RWPE2 (cell line): ENCODE results near the gene SBF1.

Experiments used
- ATAC-seq: fragments of 200-7000 bp; cut with Tn5 transposase; 3 replicates; pipeline ENCODE4 v1.9.1; 2021; ENCODE audit warnings: low read depth
- DNase-seq: peaks from one replicate; pipeline ENCODE4 v3.0.0-alpha.2; 2020; ENCODE audit warnings: low spot score
- H3K27ac ChIP-seq: fragments of 450-650 bp; 2 replicates; pipeline ENCODE4 v1.5.1; 2017; ENCODE audit warnings: mild to moderate bottlenecking; ENCODE audit not compliant: poor library complexity, severe bottlenecking
- H3K27me3 ChIP-seq: fragments of 250-450 bp; sonication (Bioruptor Pico); 2 replicates; pipeline ENCODE4 v1.5.1; 2021; ENCODE audit warnings: mild to moderate bottlenecking, moderate library complexity; ENCODE audit not compliant: insufficient read depth, poor library complexity, severe bottlenecking
- H3K36me3 ChIP-seq: fragments of 250-450 bp; sonication (Bioruptor Pico); 2 replicates; pipeline ENCODE4 v1.5.1; 2020; ENCODE audit warnings: low read depth, mild to moderate bottlenecking, moderate library complexity
- H3K4me1 ChIP-seq: fragments of 250-450 bp; sonication (Bioruptor Pico); 2 replicates; pipeline ENCODE4 v1.5.1; 2021; ENCODE audit warnings: mild to moderate bottlenecking, moderate library complexity; ENCODE audit not compliant: insufficient read depth, poor library complexity, severe bottlenecking
- H3K4me3 ChIP-seq: fragments of 250-450 bp; sonication (Bioruptor Pico); 2 replicates; pipeline ENCODE4 v1.5.1; 2021; ENCODE audit warnings: mild to moderate bottlenecking, moderate library complexity; ENCODE audit not compliant: severe bottlenecking
- H3K9me3 ChIP-seq: fragments of 250-450 bp; sonication (Bioruptor Pico); 2 replicates; pipeline ENCODE4 v1.5.1; 2021; ENCODE audit warnings: mild to moderate bottlenecking, moderate library complexity; ENCODE audit not compliant: severe bottlenecking
- CTCF ChIP-seq: fragments of 450-650 bp; IDR thresholded peaks from one replicate; pipeline ENCODE4 v1.5.1; 2017; ENCODE audit warnings: mild to moderate bottlenecking, moderate library complexity; ENCODE audit not compliant: poor library complexity, severe bottlenecking

The SBF1 gene

DNA sequence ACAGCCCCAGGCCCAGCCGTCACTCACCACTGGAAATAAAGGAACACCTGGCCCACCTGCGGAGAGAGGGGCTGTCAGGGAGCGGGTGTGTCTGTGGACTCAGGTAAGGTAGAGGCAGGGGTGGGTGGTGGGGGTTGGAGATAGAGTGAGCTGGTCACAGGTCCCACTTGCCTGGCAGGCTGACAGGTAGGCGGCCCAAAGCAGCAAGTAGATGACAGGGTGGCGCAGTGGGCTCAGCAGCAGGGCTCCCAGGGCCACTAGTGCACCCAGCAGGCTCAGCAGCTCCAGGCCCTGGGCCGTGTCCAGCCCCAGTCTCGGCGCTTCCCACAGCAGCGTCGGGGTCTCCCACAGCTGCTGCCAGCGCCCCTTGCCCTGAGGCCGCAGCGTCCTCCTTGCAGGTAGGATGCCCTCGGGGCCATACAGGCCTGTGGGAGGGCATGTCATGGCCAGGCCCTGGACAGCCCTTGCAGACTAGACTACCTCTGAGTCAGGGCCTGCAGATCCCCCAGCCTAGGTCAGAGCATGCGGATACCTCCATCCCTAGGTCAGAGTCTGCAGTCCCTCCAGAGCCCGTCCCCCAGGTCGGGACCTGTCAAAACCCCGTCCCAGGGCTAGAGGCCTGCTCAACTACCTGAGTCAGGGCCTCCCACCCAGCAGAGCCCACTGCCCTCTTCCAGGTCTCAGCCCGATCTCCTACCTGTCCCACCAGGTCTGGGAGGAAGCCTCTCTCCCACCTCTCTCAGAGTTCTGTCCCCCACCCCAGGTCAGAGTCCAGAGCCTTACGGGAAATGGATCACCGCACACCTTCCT, 32.0 kb upstream of the SBF1 start:
- Histone ChIP-seq H3K4me3 (peak overlapping the region; percentile 67), H3K36me3 (peaks cover 30% of the 10 kb centered on the region), H3K27me3 (no peaks in the 10 kb centered on the region), H3K4me1 (peaks cover 7% of the 10 kb centered on the region), H3K27ac (peak overlapping the region; percentile 57), H3K9me3 (no peaks in the 10 kb centered on the region)
- TF ChIP-seq CTCF: no peak
- DNase-seq (no peak), ATAC-seq (peak; percentile 51)

GRCh38 chr22:50505776-50506610, 31.2 kb upstream of the SBF1 start:
- Histone ChIP-seq H3K36me3 (peaks cover 30% of the 10 kb centered on the region), H3K27me3 (no peaks in the 10 kb centered on the region), H3K27ac (no peak overlapping the region), H3K4me1 (peaks cover 7% of the 10 kb centered on the region), H3K9me3 (no peaks in the 10 kb centered on the region), H3K4me3 (no peak overlapping the region)
- no peak for TF ChIP-seq CTCF
- ATAC-seq: no peak
- DNase-seq: peak; percentile 57

- Histone ChIP-seq H3K4me1 (peaks cover 7% of the 10 kb centered on the region), H3K9me3 (no peaks in the 10 kb centered on the region), H3K36me3 (peaks cover 27% of the 10 kb centered on the region), H3K27ac (no peak overlapping the region), H3K27me3 (no peaks in the 10 kb centered on the region), H3K4me3 (no peak overlapping the region)
- no peak for DNase-seq
- ATAC-seq: no peak
- TF ChIP-seq CTCF: no peak
Observed at GRCh38 chr22:50505276-50505775, 30.5 kb upstream of the SBF1 start.

DNA sequence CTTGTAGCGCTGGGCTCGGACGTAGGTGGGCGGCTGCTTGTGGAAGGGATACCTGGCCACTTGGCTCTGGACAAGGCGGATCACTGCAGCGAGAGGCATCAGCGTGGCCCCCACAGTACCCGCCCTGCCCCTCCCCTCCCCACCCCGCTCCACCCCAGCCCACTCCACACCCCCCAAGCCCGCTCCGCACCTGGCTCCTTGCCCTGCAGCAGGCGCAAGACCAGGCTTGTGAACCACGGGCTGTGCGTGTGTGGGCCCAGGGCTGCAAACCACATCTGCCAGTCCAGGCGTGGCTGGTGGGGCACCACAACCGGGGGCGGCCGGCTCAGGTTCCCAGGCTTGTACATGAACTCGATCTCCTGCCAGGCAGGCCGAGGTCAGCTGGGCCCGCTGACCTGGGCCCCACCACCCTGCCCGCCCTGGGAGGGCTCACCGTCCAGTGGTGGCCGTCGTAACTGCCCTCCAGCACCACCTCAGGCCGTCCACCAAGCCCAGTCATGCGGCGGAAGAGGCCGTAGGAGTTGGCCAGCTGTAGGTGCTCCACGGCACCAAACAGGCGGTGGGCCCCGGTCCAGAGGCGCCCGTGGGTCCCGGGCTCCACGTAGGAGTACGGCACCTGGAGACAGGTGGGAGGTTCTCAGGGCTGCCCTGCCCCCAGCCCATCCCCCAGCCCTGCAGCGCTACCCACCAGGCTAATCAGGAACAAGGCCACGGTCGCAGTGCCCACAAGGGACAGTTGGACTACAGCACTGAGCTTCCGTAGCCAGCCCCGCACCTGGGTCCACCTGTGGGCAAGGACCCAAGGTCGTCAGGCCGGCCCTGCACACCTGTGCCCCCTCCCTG, 29.8 kb upstream of the SBF1 start:
- Histone ChIP-seq H3K4me3 (no peak overlapping the region), H3K27me3 (no peaks in the 10 kb centered on the region), H3K36me3 (peaks cover 22% of the 10 kb centered on the region), H3K4me1 (peaks cover 7% of the 10 kb centered on the region), H3K27ac (no peak overlapping the region), H3K9me3 (no peaks in the 10 kb centered on the region)
- DNase-seq (peak; percentile 66), ATAC-seq (no peak)
- no peak for TF ChIP-seq CTCF
